GM19468 (cell line): ENCODE data around the gene THRB.

Experiments
- ATAC-seq: cut with Tn5 transposase; IDR thresholded peaks from one replicate; pipeline ENCODE4 v1.9.1; 2021; ENCODE audit warnings: mild to moderate bottlenecking, moderate library complexity, moderate number of reproducible peaks; ENCODE audit not compliant: unreplicated experiment; ENCODE audit errors: extremely low read depth

THRB gene

GRCh38 chr3:24249523-24249922 lies 245.1 kb downstream of the THRB start:
- no peak for ATAC-seq

DNA sequence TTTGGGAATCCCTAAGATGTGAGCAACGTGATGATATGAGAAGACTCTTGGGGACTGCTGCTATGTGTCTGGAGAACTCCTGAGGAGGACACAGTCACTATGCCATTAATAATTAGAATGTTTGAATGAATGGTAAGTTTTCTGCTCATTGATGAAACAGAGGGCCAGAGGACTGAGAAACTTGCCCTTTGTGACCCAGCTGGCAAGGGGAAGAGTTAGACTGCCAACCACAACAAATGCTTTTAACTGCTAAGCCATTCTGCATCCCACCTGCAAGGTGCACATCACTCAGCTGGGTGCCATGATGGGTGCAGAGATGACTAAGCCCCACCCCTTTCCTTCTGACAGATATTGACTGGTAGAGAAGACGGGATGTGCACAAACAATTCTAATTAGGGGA lies 249.6 kb downstream of the THRB start:
- ATAC-seq, result no peak

- ATAC-seq, result no peak
These were observed 250.2 kb downstream of the THRB start for GRCh38 chr3:24244491-24244890.

GRCh38 chr3:24242012-24242698 lies 252.5 kb downstream of the THRB start:
- ATAC-seq, result no peak

GRCh38 chr3:24240306-24240705 lies 254.3 kb downstream of the THRB start:
- ATAC-seq, result no peak

- peak; percentile 86 for ATAC-seq
These were observed 256.5 kb downstream of the THRB start for GRCh38 chr3:24237971-24238706.

- ATAC-seq, result no peak
These were observed 259.5 kb downstream of the THRB start for GRCh38 chr3:24235121-24235520.

GRCh38 chr3:24232784-24233183 lies 261.9 kb downstream of the THRB start:
- no peak for ATAC-seq

- no peak for ATAC-seq
These were observed 265.0 kb downstream of the THRB start for GRCh38 chr3:24229468-24230221.

GRCh38 chr3:24227635-24228034 lies 267.0 kb downstream of the THRB start:
- no peak for ATAC-seq

GRCh38 chr3:24226397-24226796 lies 268.3 kb downstream of the THRB start:
- ATAC-seq, result no peak

DNA sequence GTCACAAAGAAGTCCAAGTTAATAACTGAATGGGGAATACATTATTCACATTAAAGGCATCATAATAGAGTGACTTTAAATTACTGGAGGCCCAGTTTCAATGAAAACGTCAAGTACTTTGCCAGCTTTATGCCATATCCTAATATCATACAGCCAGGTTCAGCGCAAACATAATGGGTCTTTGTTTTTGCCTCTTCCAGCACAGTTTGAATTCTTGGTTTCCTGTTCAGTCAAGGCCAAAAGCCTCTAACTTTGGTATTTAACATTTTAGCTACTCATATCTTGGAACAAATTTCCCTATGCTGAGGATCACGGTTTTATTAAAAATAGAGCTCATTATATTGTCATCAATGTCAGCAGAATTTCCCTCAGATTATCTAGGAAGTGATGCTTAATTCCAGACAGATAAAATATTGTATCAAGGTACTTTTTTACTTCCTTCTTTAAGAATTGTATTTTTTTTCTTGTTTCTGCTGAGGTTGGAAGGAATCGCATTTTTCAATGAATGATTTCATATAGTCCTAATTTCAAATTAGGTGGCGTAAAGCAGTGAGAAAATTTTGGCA lies 269.2 kb downstream of the THRB start:
- ATAC-seq, result no peak

DNA sequence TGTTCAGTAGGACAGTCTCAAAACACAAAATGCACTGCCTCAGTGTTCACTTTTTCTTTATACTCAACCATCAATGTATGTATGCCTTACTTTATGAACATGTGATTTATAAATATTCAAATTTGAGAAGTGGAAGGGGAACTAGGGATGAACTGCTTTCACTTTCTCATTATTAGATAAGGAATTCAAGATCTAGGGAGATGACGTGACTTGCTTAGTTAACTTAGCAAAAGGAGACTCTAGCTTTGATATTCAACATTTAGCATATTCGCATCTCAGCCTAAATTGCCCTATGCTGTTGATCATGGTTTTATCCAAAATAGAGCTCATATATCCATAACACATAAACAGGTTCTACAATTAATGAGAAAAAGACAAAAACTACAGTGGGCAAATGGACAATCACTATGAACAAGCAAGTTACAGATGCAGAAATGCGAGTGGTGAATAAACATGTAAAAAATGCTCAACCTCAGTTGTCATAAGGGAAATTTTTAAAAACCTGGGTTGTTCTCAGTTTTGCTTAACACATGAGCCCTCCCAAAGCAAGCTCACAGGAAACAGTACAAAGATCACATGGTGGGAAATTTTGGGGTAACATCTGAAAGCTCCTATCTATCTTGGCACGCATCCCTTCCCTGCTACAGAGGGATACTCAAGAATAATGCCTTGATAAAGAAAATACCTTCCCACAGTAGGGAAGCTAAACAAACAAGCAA lies 269.8 kb downstream of the THRB start:
- no peak for ATAC-seq

DNA sequence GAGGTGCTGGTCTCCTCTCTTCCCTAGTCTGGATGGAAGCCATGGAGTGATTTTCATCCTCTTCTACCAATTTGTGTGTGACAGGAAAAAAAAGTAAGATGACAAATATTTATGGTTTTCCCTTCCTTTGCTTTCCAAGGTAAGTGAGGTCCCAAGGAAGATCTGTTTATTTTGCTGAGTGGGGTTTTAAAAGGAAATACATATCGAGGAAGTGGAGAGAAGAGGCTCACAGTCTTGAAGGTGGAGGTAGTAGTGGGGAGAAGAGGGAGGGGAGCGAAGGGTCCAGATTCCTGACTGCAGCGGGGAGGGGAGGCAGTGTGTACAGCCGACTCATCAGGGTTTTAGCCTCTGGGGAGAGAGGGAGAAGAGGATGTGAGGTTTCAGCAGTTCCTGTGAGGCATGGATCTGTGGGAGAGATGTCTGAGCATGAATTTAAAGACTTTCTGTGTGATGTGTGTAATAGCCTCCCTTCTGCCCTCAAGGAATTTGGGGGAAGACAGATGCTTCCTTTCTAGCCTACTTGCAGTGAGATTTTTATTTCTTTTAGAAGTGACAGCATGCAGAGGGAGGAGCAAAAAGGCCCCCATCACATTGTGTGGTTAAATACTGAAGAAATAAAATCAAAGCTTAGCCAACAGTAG lies 272.4 kb downstream of the THRB start:
- ATAC-seq, result no peak

DNA sequence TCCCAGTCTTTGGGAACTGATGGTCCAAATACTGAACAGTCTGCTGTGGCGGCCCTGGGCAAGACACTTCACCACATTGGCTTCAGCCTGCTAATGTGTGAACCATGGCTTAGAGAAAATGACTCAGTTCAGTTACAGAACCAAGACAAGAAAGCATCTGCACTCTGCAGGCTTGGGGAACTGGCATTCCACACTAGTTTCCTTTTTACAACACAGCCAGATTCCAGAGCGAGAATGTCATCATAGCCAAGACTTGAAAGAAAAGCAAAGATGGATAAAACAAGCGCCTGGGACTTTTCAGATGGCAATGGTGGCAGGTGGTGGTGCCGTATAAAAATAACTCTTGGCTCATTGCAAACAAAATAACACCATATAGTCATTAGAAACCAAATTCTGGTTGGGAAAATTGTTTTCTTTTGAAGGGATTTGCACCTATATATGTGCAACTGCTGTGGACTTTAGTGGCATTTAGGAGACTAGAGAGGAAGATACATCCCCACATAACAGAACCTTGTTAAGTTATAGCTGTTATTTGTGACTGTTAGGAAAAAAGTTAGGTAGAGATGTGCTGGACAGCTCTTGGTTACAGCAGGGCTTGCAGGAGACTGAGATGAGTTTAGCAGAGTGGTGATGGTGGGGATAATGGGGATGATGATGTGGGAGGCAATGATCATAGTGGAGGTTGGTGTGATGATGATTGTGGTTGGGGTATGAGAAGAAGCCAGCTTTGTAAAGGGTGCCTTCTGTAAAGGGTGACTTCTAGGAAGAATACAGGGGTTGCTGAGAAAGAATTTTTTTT lies 273.6 kb downstream of the THRB start:
- ATAC-seq, result no peak

DNA sequence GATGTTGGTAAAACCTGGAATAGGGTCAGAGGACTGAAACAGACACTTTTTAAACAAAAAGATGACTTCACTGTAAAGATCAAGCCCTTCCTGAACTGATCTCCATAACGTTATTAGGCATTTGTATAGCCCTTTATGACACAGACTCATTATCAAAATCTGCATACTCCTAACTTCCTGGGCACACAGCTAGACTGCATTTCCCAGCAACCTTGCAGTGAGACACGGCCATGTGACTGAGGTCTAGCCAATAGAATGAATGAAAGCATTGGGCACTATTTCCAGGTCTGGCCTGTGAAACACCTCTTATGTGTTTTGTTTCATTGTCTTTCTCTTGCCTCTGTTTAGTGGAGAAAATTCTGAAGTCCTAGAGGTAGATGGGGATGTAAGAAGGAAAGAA lies 279.1 kb downstream of the THRB start:
- ATAC-seq, result no peak

GRCh38 chr3:24211381-24211780 lies 283.3 kb downstream of the THRB start:
- no peak for ATAC-seq

- no peak for ATAC-seq
These were observed 292.6 kb downstream of the THRB start for GRCh38 chr3:24202071-24202470.

DNA sequence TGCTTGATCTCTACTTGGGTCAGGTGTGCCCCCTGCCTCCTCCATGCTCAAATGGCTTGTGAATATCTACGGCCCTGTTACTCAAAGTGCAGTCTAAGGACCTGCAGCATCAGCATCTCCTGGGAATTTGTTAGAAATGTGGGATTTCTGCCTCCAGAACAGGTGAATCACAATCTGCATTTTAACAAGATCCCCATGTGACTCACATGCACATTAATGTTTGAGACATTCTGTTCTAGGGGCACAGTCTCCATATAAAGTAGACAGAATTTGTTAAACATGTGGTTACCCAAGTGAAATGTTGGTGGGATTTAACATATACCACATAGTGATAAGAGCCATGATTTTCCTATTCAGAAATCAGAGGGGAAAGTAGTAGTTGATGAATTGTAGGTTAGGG lies 293.3 kb downstream of the THRB start:
- ATAC-seq, result no peak
